Stimulated activated CD4-positive, alpha-beta T cell treated with anti-CD3 and anti-CD28 coated beads, Interleukin-2, amount 100 ng/mL, for 24 hours (primary cell): Measurements from ENCODE around the gene SMYD3.
A peak's percentile ranks its signal among the peaks of the same experiment; 100 is the strongest.
"Not testable (repeated sequence)": the region's sequence is repeated elsewhere in the genome, so short reads cannot be mapped to it uniquely, and the experiment has no call there.

Experiments
- DNase-seq, 2 donors: peaks; one replicate each; pipeline ENCODE4 v3.0.0-alpha.2; 2020

The SMYD3 gene

GRCh38 chr1:246043556-246043955, 463.5 kb downstream of the SMYD3 start:
- DNase-seq: no peak

- DNase-seq: no peak
These were observed 465.7 kb downstream of the SMYD3 start for GRCh38 chr1:246041360-246041759.

GRCh38 chr1:246040200-246040890, 466.7 kb downstream of the SMYD3 start:
- no peak for DNase-seq

GRCh38 chr1:246039584-246039983, 467.5 kb downstream of the SMYD3 start:
- DNase-seq: no peak

- DNase-seq: no peak
These were observed 469.2 kb downstream of the SMYD3 start for GRCh38 chr1:246037832-246038231.

- no peak for DNase-seq
These were observed 470.9 kb downstream of the SMYD3 start for GRCh38 chr1:246036175-246036574.

- no peak for DNase-seq
These were observed 472.0 kb downstream of the SMYD3 start for GRCh38 chr1:246035060-246035541.

- DNase-seq: no peak
These were observed 472.4 kb downstream of the SMYD3 start for GRCh38 chr1:246034630-246035029.

GRCh38 chr1:246032984-246033383, 474.1 kb downstream of the SMYD3 start:
- DNase-seq: no peak

GRCh38 chr1:246032031-246032551, 475.0 kb downstream of the SMYD3 start:
- DNase-seq: no peak

GRCh38 chr1:246029616-246030015, 477.5 kb downstream of the SMYD3 start:
- no peak for DNase-seq

GRCh38 chr1:246024118-246024517, 483.0 kb downstream of the SMYD3 start:
- not testable (repeated sequence) for DNase-seq

GRCh38 chr1:246020211-246020954, 486.7 kb downstream of the SMYD3 start:
- no peak for DNase-seq

- DNase-seq: no peak
These were observed 488.9 kb downstream of the SMYD3 start for GRCh38 chr1:246018146-246018545.

- no peak for DNase-seq
These were observed 494.7 kb downstream of the SMYD3 start for GRCh38 chr1:246012341-246012740.

GRCh38 chr1:246010386-246010785, 496.7 kb downstream of the SMYD3 start:
- no peak for DNase-seq

- DNase-seq: no peak
These were observed 498.7 kb downstream of the SMYD3 start for GRCh38 chr1:246008363-246008831.

GRCh38 chr1:246005067-246005466, 502.0 kb downstream of the SMYD3 start:
- no peak for DNase-seq

GRCh38 chr1:246004301-246004700, 502.8 kb downstream of the SMYD3 start:
- no peak for DNase-seq

GRCh38 chr1:246003442-246003730, 503.7 kb downstream of the SMYD3 start:
- no peak for DNase-seq

GRCh38 chr1:246002725-246003441, 504.2 kb downstream of the SMYD3 start:
- peak; percentile 88 to 89 for DNase-seq

GRCh38 chr1:246001837-246002230, 505.2 kb downstream of the SMYD3 start:
- DNase-seq: no peak

- DNase-seq: no peak
These were observed 505.8 kb downstream of the SMYD3 start for GRCh38 chr1:246001142-246001836.
